GM19452 (cell line): ENCODE data around the gene UTS2R.
"Not testable (repeated sequence)": the region's sequence is repeated elsewhere in the genome, so short reads cannot be mapped to it uniquely, and the experiment has no call there.

Experiments used
- ATAC-seq: cut with Tn5 transposase; IDR thresholded peaks from one replicate; pipeline ENCODE4 v1.9.1; 2021; ENCODE audit not compliant: unreplicated experiment

Gene UTS2R

GRCh38 chr17:82334204-82334621 is 37.4 kb upstream of the UTS2R start:
- ATAC-seq = no peak

GRCh38 chr17:82334622-82335394 is 36.8 kb upstream of the UTS2R start:
- no peak for ATAC-seq

GRCh38 chr17:82338858-82339633 is 32.5 kb upstream of the UTS2R start:
- no peak for ATAC-seq

- no peak for ATAC-seq
Observed at GRCh38 chr17:82339634-82340580, 31.7 kb upstream of the UTS2R start.

GRCh38 chr17:82342361-82343079 is 29.0 kb upstream of the UTS2R start:
- ATAC-seq = no peak

GRCh38 chr17:82343560-82343959 is 28.0 kb upstream of the UTS2R start:
- no peak for ATAC-seq

GRCh38 chr17:82344175-82344907 is 27.2 kb upstream of the UTS2R start:
- no peak for ATAC-seq

GRCh38 chr17:82345151-82345976 is 26.2 kb upstream of the UTS2R start:
- ATAC-seq = no peak

- ATAC-seq = no peak
Observed at GRCh38 chr17:82346342-82347300, 24.9 kb upstream of the UTS2R start.

- not testable (repeated sequence) for ATAC-seq
Observed at GRCh38 chr17:82347994-82348393, 23.6 kb upstream of the UTS2R start.

- ATAC-seq = no peak
Observed at GRCh38 chr17:82348434-82348833, 23.1 kb upstream of the UTS2R start.

- no peak for ATAC-seq
Observed at GRCh38 chr17:82348866-82349265, 22.7 kb upstream of the UTS2R start.

GRCh38 chr17:82349287-82349701 is 22.3 kb upstream of the UTS2R start:
- ATAC-seq = no peak

GRCh38 chr17:82350182-82351030 is 21.2 kb upstream of the UTS2R start:
- ATAC-seq = no peak

- no peak for ATAC-seq
Observed at GRCh38 chr17:82351254-82351712, 20.3 kb upstream of the UTS2R start.

GRCh38 chr17:82351713-82352488 is 19.7 kb upstream of the UTS2R start:
- no peak for ATAC-seq
